HG03520 (cell line): ENCODE measurements around the gene CDCP1.

Experiments used
- ATAC-seq: cut with Tn5 transposase; IDR thresholded peaks from one replicate; pipeline ENCODE4 v1.9.1; 2021; ENCODE audit warnings: mild to moderate bottlenecking, moderate library complexity; ENCODE audit not compliant: unreplicated experiment

CDCP1 gene, protein sequence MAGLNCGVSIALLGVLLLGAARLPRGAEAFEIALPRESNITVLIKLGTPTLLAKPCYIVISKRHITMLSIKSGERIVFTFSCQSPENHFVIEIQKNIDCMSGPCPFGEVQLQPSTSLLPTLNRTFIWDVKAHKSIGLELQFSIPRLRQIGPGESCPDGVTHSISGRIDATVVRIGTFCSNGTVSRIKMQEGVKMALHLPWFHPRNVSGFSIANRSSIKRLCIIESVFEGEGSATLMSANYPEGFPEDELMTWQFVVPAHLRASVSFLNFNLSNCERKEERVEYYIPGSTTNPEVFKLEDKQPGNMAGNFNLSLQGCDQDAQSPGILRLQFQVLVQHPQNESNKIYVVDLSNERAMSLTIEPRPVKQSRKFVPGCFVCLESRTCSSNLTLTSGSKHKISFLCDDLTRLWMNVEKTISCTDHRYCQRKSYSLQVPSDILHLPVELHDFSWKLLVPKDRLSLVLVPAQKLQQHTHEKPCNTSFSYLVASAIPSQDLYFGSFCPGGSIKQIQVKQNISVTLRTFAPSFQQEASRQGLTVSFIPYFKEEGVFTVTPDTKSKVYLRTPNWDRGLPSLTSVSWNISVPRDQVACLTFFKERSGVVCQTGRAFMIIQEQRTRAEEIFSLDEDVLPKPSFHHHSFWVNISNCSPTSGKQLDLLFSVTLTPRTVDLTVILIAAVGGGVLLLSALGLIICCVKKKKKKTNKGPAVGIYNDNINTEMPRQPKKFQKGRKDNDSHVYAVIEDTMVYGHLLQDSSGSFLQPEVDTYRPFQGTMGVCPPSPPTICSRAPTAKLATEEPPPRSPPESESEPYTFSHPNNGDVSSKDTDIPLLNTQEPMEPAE

DNA sequence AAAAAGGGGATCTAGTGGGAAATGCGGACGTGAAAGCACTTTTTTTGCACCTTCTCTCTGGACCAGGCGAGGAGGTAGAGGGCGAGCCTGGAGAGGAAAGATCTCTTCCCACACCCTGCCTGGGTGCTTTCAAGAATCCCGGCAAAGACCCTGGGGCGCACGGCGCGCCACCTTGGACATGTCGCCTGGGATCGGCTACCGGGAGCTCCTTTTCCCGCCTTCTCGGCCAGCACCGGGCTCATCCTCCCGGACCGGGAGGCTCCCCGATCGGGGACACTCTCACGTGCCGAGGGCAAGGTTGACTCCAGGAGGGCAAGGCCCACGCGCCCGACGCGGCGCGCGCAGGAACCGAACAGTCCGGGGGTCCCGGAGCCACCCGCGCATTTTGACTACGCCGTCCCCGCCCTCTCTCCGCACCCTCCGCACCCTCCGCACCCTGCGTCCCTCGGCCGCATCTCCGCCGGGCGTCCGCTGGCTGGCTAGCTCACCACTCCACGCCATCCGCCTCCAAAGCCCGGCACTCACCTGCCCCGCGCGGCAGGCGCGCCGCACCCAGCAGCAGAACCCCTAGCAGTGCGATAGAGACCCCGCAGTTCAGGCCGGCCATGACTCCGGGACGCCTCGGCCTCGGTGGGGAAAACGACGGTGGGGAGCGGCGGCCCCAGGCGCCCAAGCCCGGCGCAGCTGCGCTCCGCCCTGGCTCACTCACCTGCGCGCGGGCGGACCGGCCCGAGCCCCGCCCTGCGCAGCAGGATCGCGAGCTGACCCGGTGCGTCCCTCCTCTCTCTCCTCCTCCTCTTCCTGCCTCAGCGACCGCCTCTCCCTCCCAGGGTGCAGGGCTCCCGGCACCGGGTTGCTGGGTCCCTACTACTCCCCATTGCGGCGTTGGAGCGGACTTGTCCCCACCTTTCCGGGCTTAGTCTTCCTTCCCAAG is at the start of gene CDCP1:
Gene CDCP1, minus strand, starts transcription at position 698 of the 934 bp plus-strand sequence. Its CDS starts 91 bp downstream, at position 607.
- ATAC-seq, result no peak

DNA sequence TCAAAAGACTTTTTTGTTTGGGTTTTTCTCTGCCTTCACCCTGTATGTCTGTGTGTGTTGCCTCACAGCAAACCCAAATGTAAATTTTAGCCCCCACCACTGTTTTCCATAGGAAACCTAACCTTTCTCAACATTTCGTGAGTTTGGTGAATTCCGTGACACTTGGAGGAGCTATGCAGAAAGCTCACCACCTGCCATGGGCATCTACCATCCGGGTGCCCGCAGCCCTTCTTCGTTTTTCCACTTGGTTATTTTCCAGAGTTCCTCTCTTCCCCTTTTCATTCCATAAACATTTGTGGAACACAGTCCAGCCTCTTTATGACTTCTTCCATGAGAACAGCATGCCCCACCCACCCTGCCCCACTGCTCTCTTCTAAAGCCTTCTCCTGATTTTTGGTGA is 48.6 kb upstream of the CDCP1 start:
- ATAC-seq, result no peak

GRCh38 chr3:45191924-45192417 is 45.8 kb upstream of the CDCP1 start:
- ATAC-seq, result no peak

- no peak for ATAC-seq
These were observed 45.2 kb upstream of the CDCP1 start for GRCh38 chr3:45191424-45191823.

DNA sequence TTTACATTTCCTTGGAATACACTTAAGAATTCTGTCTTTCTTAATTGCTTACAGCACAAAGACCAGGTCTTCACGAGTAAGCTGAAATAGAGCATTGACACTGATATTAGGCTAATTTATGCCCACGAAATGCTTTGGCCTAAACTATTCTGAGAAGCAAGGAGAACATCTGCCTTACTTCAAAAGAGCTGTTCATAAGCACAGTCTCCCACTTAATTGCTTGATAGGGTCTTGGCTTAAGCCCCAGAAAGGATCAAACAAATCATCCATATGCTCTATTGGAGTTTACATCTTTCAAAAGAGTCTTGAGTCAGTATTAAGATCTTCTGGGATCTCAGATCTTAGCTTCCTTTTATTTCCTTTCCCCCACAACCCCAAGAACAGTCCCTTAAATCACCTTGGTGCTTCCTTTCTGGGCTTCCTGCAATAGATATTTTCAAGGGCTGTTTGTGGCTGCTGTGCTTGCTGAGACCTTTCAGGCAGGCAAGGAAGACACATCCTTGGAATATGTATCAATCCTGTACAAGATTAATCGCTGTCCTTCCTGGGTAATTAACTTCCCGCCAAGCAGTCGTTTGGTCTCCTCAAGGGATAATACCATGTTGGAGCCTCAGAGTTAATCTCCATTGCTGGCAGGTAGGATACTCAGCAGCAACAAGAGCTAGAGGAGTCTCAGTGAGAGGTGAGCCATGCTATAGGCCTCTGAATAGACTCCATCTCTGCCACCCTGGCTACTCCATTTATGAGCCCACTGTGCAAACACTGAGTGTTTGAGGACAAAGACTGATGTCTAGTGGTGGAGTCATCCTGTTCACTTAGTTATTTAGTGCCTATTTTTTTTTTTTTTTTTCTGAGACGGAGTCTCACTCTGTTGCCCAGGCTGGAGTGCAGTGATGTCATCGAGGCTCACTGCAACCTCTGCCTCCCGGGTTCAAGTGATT is 42.8 kb upstream of the CDCP1 start:
- ATAC-seq, result no peak

GRCh38 chr3:45187694-45188141 is 41.5 kb upstream of the CDCP1 start:
- ATAC-seq, result no peak

DNA sequence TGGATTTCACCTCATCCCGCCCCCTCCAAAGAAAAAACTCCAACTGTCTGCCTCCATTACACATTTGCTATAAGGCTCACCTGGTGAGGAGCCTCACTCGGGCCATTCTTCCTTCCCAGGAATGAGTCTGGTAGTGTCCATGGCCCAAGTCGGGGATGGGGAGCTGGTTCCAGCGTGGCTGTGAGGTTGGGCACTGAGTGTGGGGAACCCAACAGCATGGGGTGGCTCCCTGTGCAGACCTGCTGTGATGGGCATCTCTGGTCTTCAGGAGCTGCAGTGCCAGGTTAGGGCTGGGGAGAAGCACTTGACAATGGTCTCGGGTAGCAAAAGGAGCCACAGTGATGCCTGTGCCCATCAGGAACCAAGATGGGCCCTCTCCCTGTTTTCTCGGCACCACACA is 40.7 kb upstream of the CDCP1 start:
- ATAC-seq, result no peak

DNA sequence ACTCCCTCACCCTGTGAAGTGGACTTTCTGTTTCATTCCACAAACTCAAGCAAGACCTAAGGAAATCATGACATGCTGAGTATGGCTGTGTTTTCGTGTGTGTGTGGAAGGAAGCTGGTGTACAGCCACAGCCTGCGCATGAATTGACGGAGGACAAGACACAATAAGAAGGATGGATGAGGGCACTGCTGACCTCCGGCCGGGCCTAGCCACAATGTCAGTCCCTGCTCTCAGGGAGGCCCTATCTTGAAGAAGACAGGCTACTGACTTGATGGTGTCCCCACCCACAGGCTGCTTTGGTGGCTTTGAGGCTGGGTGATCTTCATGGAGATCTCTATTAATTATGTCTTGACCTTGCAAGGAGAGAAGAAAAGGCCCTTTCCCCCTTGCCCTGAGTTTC is 39.3 kb upstream of the CDCP1 start:
- no peak for ATAC-seq

GRCh38 chr3:45185052-45185451 is 38.9 kb upstream of the CDCP1 start:
- ATAC-seq, result no peak

- ATAC-seq, result no peak
These were observed 37.7 kb upstream of the CDCP1 start for GRCh38 chr3:45183872-45184262.

DNA sequence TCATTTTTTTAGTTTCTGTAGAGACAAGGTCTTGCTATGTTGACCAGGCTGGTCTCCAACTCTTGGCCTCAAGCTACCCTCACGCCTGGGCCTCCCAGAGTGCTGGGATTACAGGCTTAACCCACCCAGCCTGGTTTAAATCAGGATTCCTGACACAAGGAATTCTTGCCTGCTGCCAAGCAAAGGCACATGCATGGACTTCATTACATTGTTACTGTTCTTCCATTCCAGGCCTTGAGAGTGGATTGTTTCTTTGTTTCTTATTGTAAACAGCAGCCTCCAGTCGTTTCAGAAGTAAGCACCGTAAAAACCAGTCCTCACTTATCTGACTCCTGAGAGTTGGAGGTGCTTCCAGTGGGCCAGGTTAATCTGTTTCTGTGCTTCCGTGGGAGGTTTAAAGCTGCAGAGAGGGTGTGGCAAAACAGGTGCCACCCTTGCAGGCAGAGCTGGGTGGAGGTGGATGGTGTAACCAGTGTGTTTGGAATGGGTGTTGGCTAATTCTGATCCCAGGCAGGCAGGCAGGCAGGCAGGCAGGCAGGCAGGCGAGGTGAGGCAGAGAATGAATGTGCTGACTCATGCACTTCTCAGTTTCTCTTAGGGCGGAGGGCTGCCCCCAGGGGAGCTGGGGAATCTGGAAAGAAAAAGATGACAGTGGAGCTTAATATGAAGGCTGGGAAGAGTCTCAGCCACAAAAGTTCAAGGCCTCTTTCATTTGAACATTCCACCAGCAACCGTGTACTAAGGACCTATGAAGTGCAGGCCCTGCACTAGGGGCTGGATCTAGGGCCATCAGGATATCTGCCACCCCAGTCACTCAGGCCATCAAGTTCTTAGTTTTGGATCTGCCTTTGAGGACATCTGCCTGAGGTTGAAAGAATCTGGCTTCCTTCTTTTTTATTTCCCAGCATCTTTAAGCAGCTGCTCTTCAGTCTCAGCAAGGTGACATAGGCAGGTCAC is 37.0 kb upstream of the CDCP1 start:
- no peak for ATAC-seq

DNA sequence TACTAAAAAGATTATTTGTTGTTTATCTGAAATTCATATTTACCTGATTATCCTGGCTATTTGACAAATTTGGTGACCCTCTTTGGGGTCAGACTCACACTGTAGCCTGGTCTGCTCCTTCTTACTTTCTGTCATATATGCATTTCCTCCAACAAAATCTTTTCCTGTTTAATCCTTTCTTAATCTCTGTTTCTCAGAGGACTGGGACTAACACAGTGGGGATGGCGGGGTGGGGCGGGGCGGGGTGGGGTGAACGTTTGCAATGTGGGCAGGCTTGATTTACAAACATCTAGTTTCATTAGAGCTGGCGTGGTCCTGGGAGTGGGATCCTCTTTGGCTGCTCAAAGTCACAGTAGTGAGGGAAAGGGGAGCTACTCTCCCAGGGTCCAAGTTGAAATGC is 35.3 kb upstream of the CDCP1 start:
- no peak for ATAC-seq

GRCh38 chr3:45180899-45181298 is 34.7 kb upstream of the CDCP1 start:
- ATAC-seq, result no peak

- ATAC-seq, result no peak
These were observed 33.9 kb upstream of the CDCP1 start for GRCh38 chr3:45180051-45180450.

- ATAC-seq, result no peak
These were observed 33.0 kb upstream of the CDCP1 start for GRCh38 chr3:45179163-45179562.

DNA sequence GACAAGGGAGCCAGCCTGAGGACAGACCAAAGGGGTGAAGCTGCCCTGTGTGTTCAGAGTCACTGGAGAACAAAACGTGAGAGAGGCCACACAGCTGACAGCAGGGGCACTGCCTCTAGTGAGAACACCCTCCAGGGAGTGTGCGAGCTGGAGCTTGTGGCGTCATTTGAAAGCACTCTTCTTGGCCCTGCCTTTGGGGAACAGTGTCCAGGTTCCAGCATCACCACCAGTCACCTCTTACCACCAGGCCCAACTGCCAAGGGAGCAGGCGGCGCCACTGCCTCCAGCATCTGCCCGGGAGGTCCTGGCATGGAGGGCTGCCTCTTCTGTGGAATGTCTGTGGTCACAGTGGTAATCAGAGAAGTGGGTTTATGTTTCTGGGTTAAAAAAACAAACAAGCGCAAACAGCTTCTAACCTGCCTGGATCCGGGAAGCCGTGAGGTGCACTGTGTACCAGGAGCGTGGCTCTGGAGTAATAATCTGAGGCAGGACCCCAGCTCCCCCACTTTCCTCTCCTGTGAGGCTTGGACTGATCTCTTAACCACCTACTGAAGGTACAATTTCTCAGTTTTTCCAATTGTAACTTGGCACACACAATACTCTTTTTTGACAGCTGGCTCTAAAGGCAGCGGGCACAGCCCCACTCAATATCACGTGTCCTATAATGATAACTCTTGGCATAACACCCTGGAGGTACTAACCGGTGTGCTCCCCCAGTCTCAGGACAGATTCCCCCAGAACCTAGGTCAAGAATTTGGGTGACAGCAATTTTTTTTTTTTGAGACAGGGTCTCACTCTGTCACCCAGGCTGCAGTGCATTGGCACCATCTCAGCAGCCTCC is 32.2 kb upstream of the CDCP1 start:
- no peak for ATAC-seq

DNA sequence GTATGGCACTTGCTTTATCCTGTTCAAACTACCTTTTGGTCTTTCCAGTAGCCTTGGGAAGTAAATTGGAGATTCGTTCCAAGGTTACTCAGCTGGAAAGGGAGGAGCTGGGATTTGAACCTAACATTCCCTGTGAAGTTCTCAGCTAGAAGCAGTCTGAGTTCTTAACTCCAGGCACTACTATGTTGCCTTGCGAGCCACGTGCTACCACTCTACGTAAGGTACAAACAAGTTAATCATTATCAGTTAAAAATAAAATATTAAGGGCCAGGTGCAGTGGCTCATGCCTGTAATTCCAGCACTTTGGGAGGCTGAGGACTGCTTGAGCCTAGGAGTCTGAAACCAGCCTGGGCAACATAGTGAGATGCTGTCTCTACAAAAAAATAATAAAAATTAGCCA is 30.7 kb upstream of the CDCP1 start:
- no peak for ATAC-seq

GRCh38 chr3:45174234-45174633 is 28.1 kb upstream of the CDCP1 start:
- no peak for ATAC-seq
